GM19328 (cell line): ENCODE results near the gene ANGPTL4.
A peak's percentile ranks its signal among the peaks of the same experiment; 100 is the strongest.
"Not testable (repeated sequence)": the region's sequence is repeated elsewhere in the genome, so short reads cannot be mapped to it uniquely, and the experiment has no call there.

ENCODE experiments used
- ATAC-seq: cut with Tn5 transposase; IDR thresholded peaks from one replicate; pipeline ENCODE4 v1.9.1; 2021; ENCODE audit warnings: mild to moderate bottlenecking, moderate library complexity; ENCODE audit not compliant: unreplicated experiment

The ANGPTL4 gene

GRCh38 chr19:8363803-8364771 is at the start of gene ANGPTL4:
TSS of gene ANGPTL4 (plus strand) at chr19:8364155. CDS start at chr19:8364322, 167 bp downstream.
- no peak for ATAC-seq

- ATAC-seq = not testable (repeated sequence)
Measured at GRCh38 chr19:8314981-8315640, 48.8 kb upstream of the ANGPTL4 start.

- no peak for ATAC-seq
Measured at GRCh38 chr19:8316351-8317125, 47.4 kb upstream of the ANGPTL4 start.

- not testable (repeated sequence) for ATAC-seq
Measured at GRCh38 chr19:8318835-8319234, 45.1 kb upstream of the ANGPTL4 start.

GRCh38 chr19:8319807-8320520 is 44.0 kb upstream of the ANGPTL4 start:
- ATAC-seq = no peak

GRCh38 chr19:8320564-8321066 is 43.3 kb upstream of the ANGPTL4 start:
- peak; percentile 14 for ATAC-seq

GRCh38 chr19:8321067-8321985 is 42.6 kb upstream of the ANGPTL4 start, which contains the start of the genes NDUFA7 and RPS28:
TSS of gene NDUFA7 (minus strand) at chr19:8321375. CDS start at chr19:8321358, 17 bp downstream.
TSS of gene RPS28 (plus strand) at chr19:8321496. CDS start at chr19:8321531, 35 bp downstream.
- peak; percentile 67 for ATAC-seq

GRCh38 chr19:8321986-8322637 is 41.8 kb upstream of the ANGPTL4 start:
- ATAC-seq = no peak

GRCh38 chr19:8322638-8322997 is 41.3 kb upstream of the ANGPTL4 start:
- no peak for ATAC-seq

GRCh38 chr19:8323781-8324185 is 40.2 kb upstream of the ANGPTL4 start:
- no peak for ATAC-seq

GRCh38 chr19:8324186-8325050 is 39.5 kb upstream of the ANGPTL4 start:
- no peak for ATAC-seq

GRCh38 chr19:8325454-8325853 is 38.5 kb upstream of the ANGPTL4 start:
- no peak for ATAC-seq

- no peak for ATAC-seq
Measured at GRCh38 chr19:8329996-8330395, 34.0 kb upstream of the ANGPTL4 start.

GRCh38 chr19:8331263-8331845 is 32.6 kb upstream of the ANGPTL4 start:
- ATAC-seq = no peak

GRCh38 chr19:8332976-8333766 is 30.8 kb upstream of the ANGPTL4 start:
- ATAC-seq = no peak

GRCh38 chr19:8333767-8334457 is 30.0 kb upstream of the ANGPTL4 start:
- ATAC-seq = no peak
